MM.1S (cell line): ENCODE data around the gene GPX4.

Experiments used
- DNase-seq: peaks from one replicate; pipeline ENCODE4 v3.0.0-alpha.2; 2015
- H2AFZ ChIP-seq: fragments of 300-600 bp; sonication (generic); 2 replicates; pipeline ENCODE4 v1.6.0; 2016; ENCODE audit warnings: antibody characterized with exemption, low read length
- H3F3A ChIP-seq: fragments of 300-600 bp; sonication (generic); 2 replicates; pipeline ENCODE4 v1.6.1; 2016; ENCODE audit warnings: mild to moderate bottlenecking, antibody characterized with exemption, low read length, moderate library complexity, mixed read lengths; ENCODE audit not compliant: insufficient read depth
- H3K27ac ChIP-seq: fragments of 300-600 bp; sonication (generic); 2 replicates; pipeline ENCODE4 v1.5.1; 2016; ENCODE audit warnings: mild to moderate bottlenecking, low read length
- H3K27me3 ChIP-seq: fragments of 300-600 bp; sonication (generic); replicated peaks from 2 replicates; pipeline ENCODE4 v1.6.0; 2016; ENCODE audit warnings: low read length; ENCODE audit not compliant: insufficient read depth
- H3K36me3 ChIP-seq: fragments of 300-600 bp; sonication (generic); replicated peaks from 2 replicates; pipeline ENCODE4 v1.6.1; 2016; ENCODE audit warnings: mild to moderate bottlenecking, low read length, mixed read lengths; ENCODE audit not compliant: insufficient read depth
- H3K4me1 ChIP-seq: fragments of 300-600 bp; sonication (generic); 2 replicates; pipeline ENCODE4 v1.6.1; 2016; ENCODE audit warnings: low read length, mixed read lengths
- H3K4me2 ChIP-seq: fragments of 300-600 bp; sonication (generic); 2 replicates; pipeline ENCODE4 v1.6.0; 2016; ENCODE audit warnings: low read depth, low read length
- H3K4me3 ChIP-seq: fragments of 300-600 bp; sonication (generic); 2 replicates; pipeline ENCODE4 v1.5.1; 2016; ENCODE audit warnings: low read length, mixed read lengths
- H3K79me2 ChIP-seq: fragments of 300-600 bp; sonication (generic); 2 replicates; pipeline ENCODE4 v1.6.1; 2016; ENCODE audit warnings: mixed run types, low read length, mixed read lengths
- H3K9ac ChIP-seq: fragments of 300-600 bp; sonication (generic); 2 replicates; pipeline ENCODE4 v1.6.1; 2016; ENCODE audit warnings: low read length, mixed read lengths
- H3K9me2 ChIP-seq: fragments of 300-600 bp; sonication (generic); replicated peaks from 2 replicates; pipeline ENCODE4 v1.6.1; 2016; ENCODE audit warnings: mild to moderate bottlenecking, low read length, mixed read lengths; ENCODE audit not compliant: insufficient read depth
- H3K9me3 ChIP-seq: fragments of 300-600 bp; sonication (generic); replicated peaks from 2 replicates; pipeline ENCODE4 v1.6.1; 2016; ENCODE audit warnings: mild to moderate bottlenecking, low read length, mixed read lengths; ENCODE audit not compliant: insufficient read depth
- H4K20me1 ChIP-seq: fragments of 300-600 bp; sonication (generic); 2 replicates; pipeline ENCODE4 v1.6.1; 2016; ENCODE audit warnings: mild to moderate bottlenecking, low read length, moderate library complexity, mixed read lengths; ENCODE audit not compliant: insufficient read depth
- EZH2 ChIP-seq: fragments of 300-600 bp; sonication (generic); optimal IDR thresholded peaks from 2 replicates; pipeline ENCODE3; 2017; ENCODE audit warnings: low read depth, mild to moderate bottlenecking, antibody characterized with exemption, low read length, mixed read lengths
- EZH2phosphoT487 ChIP-seq: fragments of 300-600 bp; sonication (generic); IDR thresholded peaks from 2 replicates; pipeline ENCODE4 v1.6.1; 2018; ENCODE audit warnings: antibody characterized with exemption, low read length
- TF ChIP-seq, protein P1 (sequence below): fragments of 300-600 bp; sonication (generic); IDR thresholded peaks from 2 replicates; pipeline ENCODE4 v1.5.1; 2016; ENCODE audit warnings: antibody characterized with exemption, low read length, mixed read lengths

Gene GPX4, protein sequence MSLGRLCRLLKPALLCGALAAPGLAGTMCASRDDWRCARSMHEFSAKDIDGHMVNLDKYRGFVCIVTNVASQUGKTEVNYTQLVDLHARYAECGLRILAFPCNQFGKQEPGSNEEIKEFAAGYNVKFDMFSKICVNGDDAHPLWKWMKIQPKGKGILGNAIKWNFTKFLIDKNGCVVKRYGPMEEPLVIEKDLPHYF

DNA sequence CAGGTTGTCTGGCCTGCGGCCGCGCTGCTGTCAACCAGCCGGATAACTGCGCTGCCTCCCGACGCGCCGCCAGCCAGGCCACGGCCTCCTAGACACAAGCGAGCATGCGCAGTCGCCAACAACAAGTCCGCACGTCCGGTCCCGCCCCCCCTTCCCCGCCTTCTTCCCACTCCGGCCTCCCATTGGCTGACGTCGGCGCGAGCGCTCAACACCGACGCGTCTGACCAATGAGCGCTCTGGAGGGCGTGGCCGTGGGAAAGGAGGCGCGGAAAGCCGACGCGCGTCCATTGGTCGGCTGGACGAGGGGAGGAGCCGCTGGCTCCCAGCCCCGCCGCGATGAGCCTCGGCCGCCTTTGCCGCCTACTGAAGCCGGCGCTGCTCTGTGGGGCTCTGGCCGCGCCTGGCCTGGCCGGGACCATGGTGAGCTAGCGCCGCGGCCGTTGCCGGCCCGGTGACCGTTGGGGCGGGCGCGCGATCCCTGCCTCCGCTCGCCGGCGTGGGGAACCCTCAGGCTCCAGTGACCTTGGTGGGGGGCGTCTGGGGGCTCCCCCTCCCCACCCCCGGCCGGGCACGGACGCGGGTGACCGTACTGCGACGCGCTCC is at the start of gene GPX4:
Gene GPX4 (plus strand): TSS at position 287 of the 603 bp plus-strand sequence. CDS start 50 bp downstream, at position 337.
- Histone ChIP-seq H3K4me1 (peaks cover 3% of the 10 kb centered on the region; the same call in 1 of the 2 replicates), H3K4me2 (peak within 1 kb of the TSS; percentile 95)
- TF ChIP-seq EZH2phosphoT487 (no peak), EZH2 (no peak)
- TF ChIP-seq, protein P1, sequence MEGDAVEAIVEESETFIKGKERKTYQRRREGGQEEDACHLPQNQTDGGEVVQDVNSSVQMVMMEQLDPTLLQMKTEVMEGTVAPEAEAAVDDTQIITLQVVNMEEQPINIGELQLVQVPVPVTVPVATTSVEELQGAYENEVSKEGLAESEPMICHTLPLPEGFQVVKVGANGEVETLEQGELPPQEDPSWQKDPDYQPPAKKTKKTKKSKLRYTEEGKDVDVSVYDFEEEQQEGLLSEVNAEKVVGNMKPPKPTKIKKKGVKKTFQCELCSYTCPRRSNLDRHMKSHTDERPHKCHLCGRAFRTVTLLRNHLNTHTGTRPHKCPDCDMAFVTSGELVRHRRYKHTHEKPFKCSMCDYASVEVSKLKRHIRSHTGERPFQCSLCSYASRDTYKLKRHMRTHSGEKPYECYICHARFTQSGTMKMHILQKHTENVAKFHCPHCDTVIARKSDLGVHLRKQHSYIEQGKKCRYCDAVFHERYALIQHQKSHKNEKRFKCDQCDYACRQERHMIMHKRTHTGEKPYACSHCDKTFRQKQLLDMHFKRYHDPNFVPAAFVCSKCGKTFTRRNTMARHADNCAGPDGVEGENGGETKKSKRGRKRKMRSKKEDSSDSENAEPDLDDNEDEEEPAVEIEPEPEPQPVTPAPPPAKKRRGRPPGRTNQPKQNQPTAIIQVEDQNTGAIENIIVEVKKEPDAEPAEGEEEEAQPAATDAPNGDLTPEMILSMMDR, result no peak

DNA sequence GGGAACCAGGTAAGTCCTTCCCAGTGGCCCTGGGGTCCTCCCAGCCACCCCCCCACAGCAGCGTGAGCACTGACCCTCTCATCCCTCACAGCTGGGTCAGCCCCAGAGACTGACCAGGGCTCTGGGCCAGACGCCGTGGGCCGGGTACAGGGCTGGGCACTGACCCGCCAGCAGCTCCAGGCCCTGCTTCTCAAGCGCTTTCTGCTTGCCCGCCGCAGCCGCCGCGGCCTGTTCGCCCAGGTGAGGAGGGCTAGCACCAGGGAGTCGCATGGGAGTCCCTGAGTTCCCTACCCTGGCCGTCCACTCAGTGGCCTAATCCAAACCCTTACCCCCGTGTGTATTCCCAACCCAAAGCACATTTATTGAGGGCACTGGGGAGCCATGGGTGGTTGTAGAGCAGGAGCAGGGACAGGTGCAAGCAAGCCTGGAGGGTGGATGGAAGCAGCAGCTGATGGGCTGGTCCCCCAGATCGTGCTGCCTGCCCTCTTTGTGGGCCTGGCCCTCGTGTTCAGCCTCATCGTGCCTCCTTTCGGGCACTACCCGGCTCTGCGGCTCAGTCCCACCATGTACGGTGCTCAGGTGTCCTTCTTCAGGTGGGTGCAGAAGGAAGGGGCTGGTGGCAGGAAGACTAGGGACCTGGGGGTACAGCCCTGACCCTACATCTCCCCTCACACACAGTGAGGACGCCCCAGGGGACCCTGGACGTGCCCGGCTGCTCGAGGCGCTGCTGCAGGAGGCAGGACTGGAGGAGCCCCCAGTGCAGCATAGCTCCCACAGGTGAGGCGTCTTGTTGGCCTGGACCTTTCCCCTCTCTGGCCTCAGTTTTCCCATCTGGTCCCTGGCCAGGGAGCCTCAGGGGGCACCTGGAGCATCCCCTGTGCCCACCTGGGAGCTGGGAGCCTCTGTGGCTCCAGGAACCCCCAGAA is 49.4 kb upstream of the GPX4 start:
- H3K4me2 ChIP-seq, result no peak overlapping the region
- no peaks in the 10 kb centered on the region for H3K27me3 ChIP-seq
- TF ChIP-seq, protein P1, result no peak
- no peak for TF ChIP-seq EZH2
- TF ChIP-seq EZH2phosphoT487, result no peak
- H3F3A ChIP-seq, result no peaks in the 10 kb centered on the region
- no peaks in the 10 kb centered on the region for H3K9me3 ChIP-seq
- no peaks in the 10 kb centered on the region for H3K36me3 ChIP-seq
- H3K9me2 ChIP-seq, result no peaks in the 10 kb centered on the region
- no peaks in the 10 kb centered on the region for H3K79me2 ChIP-seq
- H3K4me3 ChIP-seq, result no peak overlapping the region
- H2AFZ ChIP-seq, result no peak overlapping the region
- H4K20me1 ChIP-seq, result no peaks in the 10 kb centered on the region
- H3K9ac ChIP-seq, result no peak overlapping the region
- H3K4me1 ChIP-seq, result no peaks in the 10 kb centered on the region
- DNase-seq, result no peak
- no peak overlapping the region for H3K27ac ChIP-seq

More for the DNA sequence above, at the start of gene GPX4:
- peak within 1 kb of the TSS; percentile 76 for H2AFZ ChIP-seq
- H3K9ac ChIP-seq, result peak within 1 kb of the TSS; percentile 94
- peak within 1 kb of the TSS; percentile 91 for H3K27ac ChIP-seq
- no peaks in the 10 kb centered on the region for H3K9me3 ChIP-seq
- H3K4me3 ChIP-seq, result peak within 1 kb of the TSS; percentile 99
- no peaks in the 10 kb centered on the region for H3K36me3 ChIP-seq
- no peaks in the 10 kb centered on the region for H4K20me1 ChIP-seq
- peak; percentile 100 for DNase-seq
- H3F3A ChIP-seq, result peaks cover 7% of the 10 kb centered on the region; the same call in 1 of the 2 replicates
- H3K27me3 ChIP-seq, result no peaks in the 10 kb centered on the region
- H3K79me2 ChIP-seq, result peaks cover 22% of the 10 kb centered on the region
- H3K9me2 ChIP-seq, result no peaks in the 10 kb centered on the region

DNA sequence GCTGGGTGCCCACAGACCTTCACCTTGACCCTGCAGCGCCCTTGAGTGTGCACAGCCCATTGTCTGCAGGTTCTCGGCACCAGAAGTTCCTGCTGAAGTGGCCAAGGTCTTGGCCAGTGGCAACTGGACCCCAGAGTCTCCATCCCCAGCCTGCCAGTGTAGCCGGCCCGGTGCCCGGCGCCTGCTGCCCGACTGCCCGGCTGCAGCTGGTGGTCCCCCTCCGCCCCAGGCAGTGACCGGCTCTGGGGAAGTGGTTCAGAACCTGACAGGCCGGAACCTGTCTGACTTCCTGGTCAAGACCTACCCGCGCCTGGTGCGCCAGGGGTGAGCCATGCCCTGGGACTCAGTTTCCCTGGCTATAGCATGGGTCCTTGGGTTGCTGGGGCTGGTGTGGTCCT is 48.8 kb upstream of the GPX4 start:
- Histone ChIP-seq H3K27ac (no peak overlapping the region), H3K4me3 (no peak overlapping the region), H3K9me2 (no peaks in the 10 kb centered on the region), H3K4me1 (no peaks in the 10 kb centered on the region), H3K27me3 (no peaks in the 10 kb centered on the region), H3K36me3 (no peaks in the 10 kb centered on the region), H3F3A (no peaks in the 10 kb centered on the region), H3K9me3 (no peaks in the 10 kb centered on the region), H3K9ac (no peak overlapping the region), H3K79me2 (no peaks in the 10 kb centered on the region), H4K20me1 (no peaks in the 10 kb centered on the region), H2AFZ (no peak overlapping the region), H3K4me2 (no peak overlapping the region)
- TF ChIP-seq EZH2, result no peak
- TF ChIP-seq, protein P1, result no peak
- TF ChIP-seq EZH2phosphoT487, result no peak
- no peak for DNase-seq
